Common myeloid progenitor, CD34-positive (primary cell): ENCODE data around the gene OXNAD1.
A peak's percentile ranks its signal among the peaks of the same experiment; 100 is the strongest.

Experiments
- CTCF ChIA-PET: fragments of 350-600 bp; sonication (Branson Sonifier 250); formaldehyde crosslinking; loops from one replicate; lab custom pipeline; 2021; ENCODE audit warnings: antibody characterized with exemption; lab: Charles Lee
- POLR2A ChIA-PET: fragments of 350-600 bp; sonication (Branson Sonifier 250); formaldehyde crosslinking; loops from one replicate; lab custom pipeline; 2021; ENCODE audit warnings: antibody characterized with exemption; lab: Charles Lee
- DNase-seq, 3 donors: peaks; one replicate each; pipeline versions ENCODE4 v3.0.0 to v3.0.0-alpha.2; 2013
- H3K27ac ChIP-seq, 2 experiments: 1 replicate in 1 of 2; 2 replicates in 1 of 2; pipeline ENCODE4 v1.7.0; 2013; ENCODE audit warnings: inconsistent platforms in 2 of 2, low read length in 2 of 2, mild to moderate bottlenecking in 2 of 2, low read depth in 1 of 2, moderate library complexity in 1 of 2; ENCODE audit not compliant: severe bottlenecking in 2 of 2, insufficient read depth in 1 of 2, poor library complexity in 1 of 2
- H3K27me3 ChIP-seq, 5 experiments: replicated peaks in 2 of 5; 1 replicate in 3 of 5; 2 replicates in 2 of 5; pipeline versions ENCODE4 v1.6.1 to v1.7.0; 2013; ENCODE audit warnings: low read length in 4 of 5, mild to moderate bottlenecking in 2 of 5, moderate library complexity in 2 of 5, inconsistent platforms in 1 of 5; ENCODE audit not compliant: insufficient read depth in 5 of 5, control insufficient read depth in 4 of 5
- H3K36me3 ChIP-seq, 4 experiments: 1 replicate in 2 of 4; 2 replicates in 2 of 4; pipeline versions ENCODE4 v1.6.1 to v1.7.0; 2013; ENCODE audit warnings: low read length in 3 of 4, control low read depth in 1 of 4, mild to moderate bottlenecking in 1 of 4; ENCODE audit not compliant: control insufficient read depth in 4 of 4, insufficient read depth in 4 of 4
- H3K4me1 ChIP-seq, 4 experiments: 1 replicate in 3 of 4; 2 replicates in 1 of 4; pipeline versions ENCODE4 v1.6.1 to v1.7.1; 2013; ENCODE audit warnings: low read length in 3 of 4, mild to moderate bottlenecking in 3 of 4, control low read depth in 1 of 4, inconsistent platforms in 1 of 4, moderate library complexity in 1 of 4; ENCODE audit not compliant: control insufficient read depth in 4 of 4, insufficient read depth in 4 of 4; ENCODE audit errors: control extremely low read depth in 1 of 4
- H3K4me3 ChIP-seq, 7 experiments: 1 replicate in 4 of 7; 2 replicates in 3 of 7; pipeline versions ENCODE4 v1.5.1 to v1.7.0; 2013; ENCODE audit warnings: mild to moderate bottlenecking in 7 of 7, low read length in 6 of 7, moderate library complexity in 6 of 7, inconsistent platforms in 2 of 7, low read depth in 2 of 7, control low read depth in 1 of 7; ENCODE audit not compliant: insufficient read depth in 4 of 7, control insufficient read depth in 1 of 7; ENCODE audit errors: extremely low read depth in 1 of 7
- H3K9me3 ChIP-seq, 5 experiments: 1 replicate in 4 of 5; 2 replicates in 1 of 5; pipeline versions ENCODE4 v1.6.1 to v1.7.1; 2013; ENCODE audit warnings: low read length in 4 of 5, mild to moderate bottlenecking in 2 of 5, inconsistent platforms in 1 of 5, low read depth in 1 of 5, moderate library complexity in 1 of 5; ENCODE audit not compliant: control insufficient read depth in 4 of 5, insufficient read depth in 2 of 5; ENCODE audit errors: control extremely low read depth in 1 of 5
- WGBS: methylation state at CpG from one replicate; pipeline ENCODE4 v1.1.5; 2013; ENCODE audit not compliant: insufficient coverage; 5-methylcytosine and 5-hydroxymethylcytosine counted together

Gene OXNAD1

GRCh38 chr3:16346413-16347081 lies 81.5 kb downstream of the OXNAD1 start:
- H3K27me3 ChIP-seq = no peaks in the 10 kb centered on the region
- no peaks in the 10 kb centered on the region for H3K9me3 ChIP-seq
- peaks cover 0 to 6% (median 1%) of the 10 kb centered on the region in 4 experiments for H3K4me1 ChIP-seq
- no peak overlapping the region for H3K4me3 ChIP-seq
- ChIA-PET POLR2A (no interaction called here), CTCF (interaction anchor here (1.1 to 1.6 kb wide), 2 partner anchors 8 to 27 kb away, joined by 3 to 4 read pairs; no protein-coding TSS in a partner anchor)
- DNase-seq = no peak
- peaks cover 12 to 67% (median 43%) of the 10 kb centered on the region in 4 experiments for H3K36me3 ChIP-seq
- 98% methylated on average over 7 of the region's 7 CpGs for WGBS
- H3K27ac ChIP-seq = no peak overlapping the region

GRCh38 chr3:16347548-16347947 lies 82.5 kb downstream of the OXNAD1 start:
- DNase-seq = no peak
- H3K36me3 ChIP-seq = peaks cover 14 to 76% (median 43%) of the 10 kb centered on the region in 4 experiments
- ChIA-PET POLR2A (no interaction called here), CTCF (interaction anchor here (0.9 to 1.6 kb wide), 3 partner anchors 9 to 28 kb away, joined by 3 to 4 read pairs (median 4); no protein-coding TSS in a partner anchor)
- peaks cover 0 to 6% (median 1%) of the 10 kb centered on the region in 4 experiments for H3K4me1 ChIP-seq
- no peaks in the 10 kb centered on the region for H3K27me3 ChIP-seq
- H3K27ac ChIP-seq = no peak overlapping the region
- no peak overlapping the region for H3K4me3 ChIP-seq
- WGBS = 100% methylated on average over 3 of the region's 4 CpGs
- no peaks in the 10 kb centered on the region for H3K9me3 ChIP-seq

- WGBS = 83% methylated on average over 1 of the region's 2 CpGs
- Histone ChIP-seq H3K9me3 (no peaks in the 10 kb centered on the region), H3K4me1 (no peaks in the 10 kb centered on the region), H3K4me3 (no peak overlapping the region), H3K27me3 (no peaks in the 10 kb centered on the region), H3K27ac (no peak overlapping the region), H3K36me3 (peaks cover 14 to 77% (median 47%) of the 10 kb centered on the region in 4 experiments)
- peak in 1 of 3 donors; percentile 11 for DNase-seq
- ChIA-PET CTCF (interaction anchor here (1.4 kb wide), 1 partner anchor 25 kb away, joined by 3 read pairs; no protein-coding TSS in a partner anchor), POLR2A (no interaction called here)
Observed at GRCh38 chr3:16349986-16350596, 85.1 kb downstream of the OXNAD1 start.

GRCh38 chr3:16350597-16351318 lies 85.7 kb downstream of the OXNAD1 start:
- Histone ChIP-seq H3K27ac (no peak overlapping the region), H3K36me3 (peaks cover 14 to 72% (median 46%) of the 10 kb centered on the region in 4 experiments), H3K4me3 (no peak overlapping the region), H3K9me3 (no peaks in the 10 kb centered on the region), H3K27me3 (no peaks in the 10 kb centered on the region), H3K4me1 (no peaks in the 10 kb centered on the region)
- 98% methylated on average over 4 of the region's 5 CpGs for WGBS
- POLR2A ChIA-PET = no interaction called here
- CTCF ChIA-PET = interaction anchor here (1.4 kb wide), 1 partner anchor 25 kb away, joined by 3 read pairs; no protein-coding TSS in a partner anchor
- DNase-seq = no peak

- Histone ChIP-seq H3K4me3 (no peak overlapping the region), H3K27ac (no peak overlapping the region), H3K27me3 (no peaks in the 10 kb centered on the region), H3K4me1 (no peaks in the 10 kb centered on the region), H3K9me3 (no peaks in the 10 kb centered on the region), H3K36me3 (peaks cover 18 to 72% (median 44%) of the 10 kb centered on the region in 4 experiments)
- no peak for DNase-seq
- ChIA-PET CTCF (interaction anchor here (0.5 to 0.9 kb wide), 2 partner anchors 28 to 32 kb away, joined by 3 read pairs; no protein-coding TSS in a partner anchor), POLR2A (no interaction called here)
- WGBS = 100% methylated on average over 2 of the region's 2 CpGs
Observed at GRCh38 chr3:16352428-16352827, 87.4 kb downstream of the OXNAD1 start.

- DNase-seq = no peak
- WGBS = 95% methylated on average over 3 of the region's 3 CpGs
- H3K4me1 ChIP-seq = peaks cover 0 to under 1% (median 0%) of the 10 kb centered on the region in 4 experiments
- H3K27me3 ChIP-seq = no peaks in the 10 kb centered on the region
- ChIA-PET POLR2A (no interaction called here), CTCF (interaction anchor here (0.6 to 1.2 kb wide), 3 partner anchors 16 to 64 kb away, joined by 3 read pairs; no protein-coding TSS in a partner anchor)
- no peak overlapping the region for H3K4me3 ChIP-seq
- no peaks in the 10 kb centered on the region for H3K9me3 ChIP-seq
- H3K27ac ChIP-seq = no peak overlapping the region
- peaks cover 13 to 67% (median 41%) of the 10 kb centered on the region in 4 experiments for H3K36me3 ChIP-seq
Observed at GRCh38 chr3:16354291-16354690, 89.3 kb downstream of the OXNAD1 start.
